Measurements from ENCODE around the gene DNAH10. TPM values are rescaled to one million over a fixed set of nuclear protein-coding genes. Genes with fewer than 3 reads are reported as not detected.

The DNAH10 gene
- total RNA-seq, 1 experiment from 2014 or later = 0.09 TPM

DNA sequence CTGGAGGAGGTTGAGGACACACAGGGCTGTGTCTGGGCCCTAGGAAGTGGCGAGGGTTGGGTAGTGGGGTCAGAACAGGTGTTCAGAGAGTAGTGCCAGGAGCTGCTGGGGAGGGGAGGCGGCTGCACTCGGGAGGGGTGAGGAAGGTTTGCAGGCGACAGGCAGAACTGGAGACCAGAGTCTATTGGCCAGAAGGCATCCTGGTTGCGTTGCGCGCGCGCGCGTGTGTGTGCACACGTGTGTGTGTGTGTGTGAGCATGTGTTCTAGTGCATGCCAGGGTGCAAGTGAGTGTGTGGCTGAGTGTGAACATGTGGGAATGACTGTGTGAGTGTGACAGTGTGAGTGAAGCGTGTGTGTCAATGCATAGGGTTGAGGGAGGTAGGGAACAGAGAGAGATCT lies 124.2 kb downstream of the DNAH10 start:
- Mint-ChIP-seq H3K4me3 (no peak overlapping the region), H3K27me3 (ENCODE audit: low read depth) (peaks cover 9% of the 10 kb centered on the region), H3K36me3 (no peaks in the 10 kb centered on the region), H3K4me1 (peaks cover 6% of the 10 kb centered on the region), H3K9me3 (peaks cover 5% of the 10 kb centered on the region; the same call in 1 of the 2 replicates), H3K27ac (no peak overlapping the region)
- TF ChIP-seq NFATC4 (CRISPR knock-in tag; IDR thresholded peaks at IDR 0.05) = no peak
- CTCF ChIA-PET = no interaction called here
- no peak for DNase-seq (ENCODE audit: low spot score)
- POLR2A ChIA-PET = no interaction called here
- ATAC-seq = no peak

DNA sequence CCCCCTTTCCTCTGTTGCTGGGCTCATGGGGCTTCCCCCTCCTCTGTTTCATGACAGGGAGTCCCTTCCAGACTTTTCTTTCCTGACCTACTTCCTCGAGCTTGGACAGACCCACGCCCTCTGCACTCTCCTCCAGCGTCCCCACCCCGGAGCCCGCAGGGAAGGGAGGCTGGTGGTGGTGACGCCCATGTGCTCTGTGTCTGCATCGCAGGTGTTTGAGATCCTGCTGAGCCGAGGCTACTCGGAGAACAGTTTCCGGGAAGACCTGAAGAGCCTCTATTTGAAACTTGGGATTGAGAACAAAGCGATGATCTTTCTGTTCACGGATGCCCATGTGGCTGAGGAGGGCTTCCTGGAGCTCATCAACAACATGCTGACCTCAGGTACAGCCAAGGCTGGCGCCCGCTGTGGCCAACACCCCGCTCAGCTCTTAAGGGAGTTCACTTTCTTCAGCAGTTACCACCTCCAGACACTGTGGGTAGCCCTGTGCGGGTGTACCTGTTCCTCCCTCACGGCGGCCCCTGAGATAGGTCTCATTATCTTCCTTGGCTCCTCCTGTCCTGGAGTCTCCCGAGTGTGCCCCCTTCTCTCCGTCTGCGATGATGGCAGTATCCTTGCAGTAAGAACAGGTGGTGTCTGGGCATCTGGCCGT lies 125.0 kb downstream of the DNAH10 start:
- H3K4me3 Mint-ChIP-seq = no peak overlapping the region
- ChIA-PET CTCF (no interaction called here), POLR2A (no interaction called here)
- no peak for DNase-seq (ENCODE audit: low spot score)
- peaks cover 7% of the 10 kb centered on the region for H3K27me3 Mint-ChIP-seq (ENCODE audit: low read depth)
- ATAC-seq = no peak
- no peak for TF ChIP-seq ZBTB21 (CRISPR knock-in tag; IDR thresholded peaks at IDR 0.05; ENCODE audit: borderline replicate concordance)
- no peak for TF ChIP-seq NFYB (CRISPR knock-in tag; conservative IDR thresholded peaks at IDR 0.05; ENCODE audit: low read depth)
- no peak for TF ChIP-seq RORB (CRISPR knock-in tag; IDR thresholded peaks at IDR 0.05)
- TF ChIP-seq, protein P1, sequence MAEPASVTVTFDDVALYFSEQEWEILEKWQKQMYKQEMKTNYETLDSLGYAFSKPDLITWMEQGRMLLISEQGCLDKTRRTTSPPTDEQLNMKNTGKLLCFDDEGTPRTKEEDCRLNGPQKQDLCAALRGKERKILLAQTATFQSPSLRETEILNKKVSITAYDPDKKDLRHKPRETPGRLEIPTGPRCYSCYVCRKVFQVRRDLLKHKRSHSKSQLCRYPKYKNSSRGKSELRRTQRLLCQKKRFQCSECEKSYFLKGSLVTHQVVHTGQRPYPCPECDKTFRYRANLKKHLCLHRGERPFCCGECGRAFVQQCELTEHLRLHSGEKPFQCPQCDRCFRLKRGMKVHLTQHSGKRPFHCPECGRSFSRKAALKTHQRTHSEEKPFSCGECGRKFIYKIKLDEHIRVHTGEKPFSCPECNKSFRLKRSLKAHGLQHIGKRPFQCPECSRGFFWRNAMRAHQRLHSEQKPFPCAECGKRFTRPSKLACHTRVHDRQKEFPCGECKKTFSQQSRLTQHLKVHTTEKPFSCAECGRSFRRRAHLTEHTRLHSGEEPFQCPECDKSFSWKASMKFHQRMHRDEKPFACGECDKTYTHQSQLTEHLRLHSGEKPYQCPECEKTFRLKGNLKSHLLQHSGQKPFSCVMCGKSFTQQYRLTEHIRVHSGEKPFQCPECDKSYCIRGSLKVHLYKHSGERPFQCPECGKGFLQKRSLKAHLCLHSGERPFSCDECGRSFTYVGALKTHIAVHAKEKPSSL (CRISPR knock-in tag; conservative IDR thresholded peaks at IDR 0.05) = no peak
- TF ChIP-seq, protein P2, sequence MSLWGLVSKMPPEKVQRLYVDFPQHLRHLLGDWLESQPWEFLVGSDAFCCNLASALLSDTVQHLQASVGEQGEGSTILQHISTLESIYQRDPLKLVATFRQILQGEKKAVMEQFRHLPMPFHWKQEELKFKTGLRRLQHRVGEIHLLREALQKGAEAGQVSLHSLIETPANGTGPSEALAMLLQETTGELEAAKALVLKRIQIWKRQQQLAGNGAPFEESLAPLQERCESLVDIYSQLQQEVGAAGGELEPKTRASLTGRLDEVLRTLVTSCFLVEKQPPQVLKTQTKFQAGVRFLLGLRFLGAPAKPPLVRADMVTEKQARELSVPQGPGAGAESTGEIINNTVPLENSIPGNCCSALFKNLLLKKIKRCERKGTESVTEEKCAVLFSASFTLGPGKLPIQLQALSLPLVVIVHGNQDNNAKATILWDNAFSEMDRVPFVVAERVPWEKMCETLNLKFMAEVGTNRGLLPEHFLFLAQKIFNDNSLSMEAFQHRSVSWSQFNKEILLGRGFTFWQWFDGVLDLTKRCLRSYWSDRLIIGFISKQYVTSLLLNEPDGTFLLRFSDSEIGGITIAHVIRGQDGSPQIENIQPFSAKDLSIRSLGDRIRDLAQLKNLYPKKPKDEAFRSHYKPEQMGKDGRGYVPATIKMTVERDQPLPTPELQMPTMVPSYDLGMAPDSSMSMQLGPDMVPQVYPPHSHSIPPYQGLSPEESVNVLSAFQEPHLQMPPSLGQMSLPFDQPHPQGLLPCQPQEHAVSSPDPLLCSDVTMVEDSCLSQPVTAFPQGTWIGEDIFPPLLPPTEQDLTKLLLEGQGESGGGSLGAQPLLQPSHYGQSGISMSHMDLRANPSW (CRISPR knock-in tag; conservative IDR thresholded peaks at IDR 0.05; ENCODE audit: low read depth) = no peak
- no peak for TF ChIP-seq ZNF416 (CRISPR knock-in tag; IDR thresholded peaks at IDR 0.05)
- no peak for TF ChIP-seq TEAD1 (CRISPR knock-in tag; IDR thresholded peaks at IDR 0.05)
- TF ChIP-seq, protein P3, sequence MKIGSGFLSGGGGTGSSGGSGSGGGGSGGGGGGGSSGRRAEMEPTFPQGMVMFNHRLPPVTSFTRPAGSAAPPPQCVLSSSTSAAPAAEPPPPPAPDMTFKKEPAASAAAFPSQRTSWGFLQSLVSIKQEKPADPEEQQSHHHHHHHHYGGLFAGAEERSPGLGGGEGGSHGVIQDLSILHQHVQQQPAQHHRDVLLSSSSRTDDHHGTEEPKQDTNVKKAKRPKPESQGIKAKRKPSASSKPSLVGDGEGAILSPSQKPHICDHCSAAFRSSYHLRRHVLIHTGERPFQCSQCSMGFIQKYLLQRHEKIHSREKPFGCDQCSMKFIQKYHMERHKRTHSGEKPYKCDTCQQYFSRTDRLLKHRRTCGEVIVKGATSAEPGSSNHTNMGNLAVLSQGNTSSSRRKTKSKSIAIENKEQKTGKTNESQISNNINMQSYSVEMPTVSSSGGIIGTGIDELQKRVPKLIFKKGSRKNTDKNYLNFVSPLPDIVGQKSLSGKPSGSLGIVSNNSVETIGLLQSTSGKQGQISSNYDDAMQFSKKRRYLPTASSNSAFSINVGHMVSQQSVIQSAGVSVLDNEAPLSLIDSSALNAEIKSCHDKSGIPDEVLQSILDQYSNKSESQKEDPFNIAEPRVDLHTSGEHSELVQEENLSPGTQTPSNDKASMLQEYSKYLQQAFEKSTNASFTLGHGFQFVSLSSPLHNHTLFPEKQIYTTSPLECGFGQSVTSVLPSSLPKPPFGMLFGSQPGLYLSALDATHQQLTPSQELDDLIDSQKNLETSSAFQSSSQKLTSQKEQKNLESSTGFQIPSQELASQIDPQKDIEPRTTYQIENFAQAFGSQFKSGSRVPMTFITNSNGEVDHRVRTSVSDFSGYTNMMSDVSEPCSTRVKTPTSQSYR (CRISPR knock-in tag; IDR thresholded peaks at IDR 0.05) = no peak
- TF ChIP-seq, protein P4, sequence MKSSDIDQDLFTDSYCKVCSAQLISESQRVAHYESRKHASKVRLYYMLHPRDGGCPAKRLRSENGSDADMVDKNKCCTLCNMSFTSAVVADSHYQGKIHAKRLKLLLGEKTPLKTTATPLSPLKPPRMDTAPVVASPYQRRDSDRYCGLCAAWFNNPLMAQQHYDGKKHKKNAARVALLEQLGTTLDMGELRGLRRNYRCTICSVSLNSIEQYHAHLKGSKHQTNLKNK (CRISPR knock-in tag; IDR thresholded peaks at IDR 0.05) = no peak
- no peak for TF ChIP-seq SMAD4 (CRISPR knock-in tag; IDR thresholded peaks at IDR 0.05)
- TF ChIP-seq, protein P5, sequence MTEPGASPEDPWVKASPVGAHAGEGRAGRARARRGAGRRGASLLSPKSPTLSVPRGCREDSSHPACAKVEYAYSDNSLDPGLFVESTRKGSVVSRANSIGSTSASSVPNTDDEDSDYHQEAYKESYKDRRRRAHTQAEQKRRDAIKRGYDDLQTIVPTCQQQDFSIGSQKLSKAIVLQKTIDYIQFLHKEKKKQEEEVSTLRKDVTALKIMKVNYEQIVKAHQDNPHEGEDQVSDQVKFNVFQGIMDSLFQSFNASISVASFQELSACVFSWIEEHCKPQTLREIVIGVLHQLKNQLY (CRISPR knock-in tag; IDR thresholded peaks at IDR 0.05) = no peak
- TF ChIP-seq, protein P6, sequence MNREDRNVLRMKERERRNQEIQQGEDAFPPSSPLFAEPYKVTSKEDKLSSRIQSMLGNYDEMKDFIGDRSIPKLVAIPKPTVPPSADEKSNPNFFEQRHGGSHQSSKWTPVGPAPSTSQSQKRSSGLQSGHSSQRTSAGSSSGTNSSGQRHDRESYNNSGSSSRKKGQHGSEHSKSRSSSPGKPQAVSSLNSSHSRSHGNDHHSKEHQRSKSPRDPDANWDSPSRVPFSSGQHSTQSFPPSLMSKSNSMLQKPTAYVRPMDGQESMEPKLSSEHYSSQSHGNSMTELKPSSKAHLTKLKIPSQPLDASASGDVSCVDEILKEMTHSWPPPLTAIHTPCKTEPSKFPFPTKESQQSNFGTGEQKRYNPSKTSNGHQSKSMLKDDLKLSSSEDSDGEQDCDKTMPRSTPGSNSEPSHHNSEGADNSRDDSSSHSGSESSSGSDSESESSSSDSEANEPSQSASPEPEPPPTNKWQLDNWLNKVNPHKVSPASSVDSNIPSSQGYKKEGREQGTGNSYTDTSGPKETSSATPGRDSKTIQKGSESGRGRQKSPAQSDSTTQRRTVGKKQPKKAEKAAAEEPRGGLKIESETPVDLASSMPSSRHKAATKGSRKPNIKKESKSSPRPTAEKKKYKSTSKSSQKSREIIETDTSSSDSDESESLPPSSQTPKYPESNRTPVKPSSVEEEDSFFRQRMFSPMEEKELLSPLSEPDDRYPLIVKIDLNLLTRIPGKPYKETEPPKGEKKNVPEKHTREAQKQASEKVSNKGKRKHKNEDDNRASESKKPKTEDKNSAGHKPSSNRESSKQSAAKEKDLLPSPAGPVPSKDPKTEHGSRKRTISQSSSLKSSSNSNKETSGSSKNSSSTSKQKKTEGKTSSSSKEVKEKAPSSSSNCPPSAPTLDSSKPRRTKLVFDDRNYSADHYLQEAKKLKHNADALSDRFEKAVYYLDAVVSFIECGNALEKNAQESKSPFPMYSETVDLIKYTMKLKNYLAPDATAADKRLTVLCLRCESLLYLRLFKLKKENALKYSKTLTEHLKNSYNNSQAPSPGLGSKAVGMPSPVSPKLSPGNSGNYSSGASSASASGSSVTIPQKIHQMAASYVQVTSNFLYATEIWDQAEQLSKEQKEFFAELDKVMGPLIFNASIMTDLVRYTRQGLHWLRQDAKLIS (CRISPR knock-in tag; IDR thresholded peaks at IDR 0.05; ENCODE audit: borderline replicate concordance) = no peak
- no peak for TF ChIP-seq FOXK1 (CRISPR knock-in tag; IDR thresholded peaks at IDR 0.05)
- no peak overlapping the region for H3K27ac Mint-ChIP-seq
- peaks cover 9% of the 10 kb centered on the region for H3K4me1 Mint-ChIP-seq
- no peaks in the 10 kb centered on the region for H3K36me3 Mint-ChIP-seq
- peaks cover 5% of the 10 kb centered on the region; the same call in 1 of the 2 replicates for H3K9me3 Mint-ChIP-seq
